D721Med (cell line): ENCODE measurements around the gene ZGPAT.
A peak's percentile ranks its signal among the peaks of the same experiment; 100 is the strongest.

Source experiments
- DNase-seq: peaks from one replicate; pipeline ENCODE4 v3.0.0; 2011; ENCODE audit warnings: low spot score; ENCODE audit not compliant: insufficient read length
- FAIRE-seq: peaks from 2 replicates; lab custom pipeline; 2011; peaks lifted over from hg19 to GRCh38; lab: Jason Lieb, UNC
- CTCF ChIP-seq: IDR thresholded peaks from 2 replicates; pipeline ENCODE4 v1.5.1; 2012; ENCODE audit warnings: mild to moderate bottlenecking, control low read depth; ENCODE audit not compliant: insufficient read depth; ENCODE audit errors: missing control alignments

The ZGPAT gene

GRCh38 chr20:63698739-63699465, 8.9 kb upstream of the ZGPAT start:
- TF ChIP-seq CTCF = no peak
- no peak for DNase-seq
- no peak for FAIRE-seq

GRCh38 chr20:63699466-63700198, 8.2 kb upstream of the ZGPAT start:
- no peak for FAIRE-seq
- no peak for DNase-seq
- TF ChIP-seq CTCF = no peak

GRCh38 chr20:63700199-63701050, 7.4 kb upstream of the ZGPAT start:
- peak; percentile 11 for DNase-seq
- no peak for FAIRE-seq

GRCh38 chr20:63701051-63701328, 6.8 kb upstream of the ZGPAT start:
- FAIRE-seq = no peak
- TF ChIP-seq CTCF = no peak

More at GRCh38 chr20:63700199-63701050, 7.4 kb upstream of the ZGPAT start:
- no peak for TF ChIP-seq CTCF

GRCh38 chr20:63701329-63702035, 6.4 kb upstream of the ZGPAT start:
- FAIRE-seq (no peak), DNase-seq (peak; percentile 10)
- TF ChIP-seq CTCF = no peak

More at GRCh38 chr20:63701051-63701328, 6.8 kb upstream of the ZGPAT start:
- DNase-seq = no peak

GRCh38 chr20:63702036-63702665, 5.7 kb upstream of the ZGPAT start:
- no peak for FAIRE-seq
- no peak for DNase-seq
- no peak for TF ChIP-seq CTCF
